HepG2 (cell line): Measurements from ENCODE around the gene CRLF1. TPM values are rescaled to one million over a fixed set of nuclear protein-coding genes. Genes with fewer than 3 reads are reported as not detected.

Experiments used
- CC2D1A ChIP-seq: sonication (generic); formaldehyde crosslinking; IDR thresholded peaks from 2 replicates; pipeline ENCODE4 v1.8.1; 2023; ENCODE audit warnings: mild to moderate bottlenecking, missing genetic modification reagents
- NFIC ChIP-seq: IDR thresholded peaks from 2 replicates; pipeline ENCODE4 v1.6.1; 2012; ENCODE audit warnings: mild to moderate bottlenecking, low read length, inconsistent platforms
- NKX3-1 ChIP-seq: sonication (generic); formaldehyde crosslinking; IDR thresholded peaks from 2 replicates; pipeline ENCODE4 v1.5.0; 2020; ENCODE audit warnings: missing genetic modification reagents
- PATZ1 ChIP-seq: sonication (generic); formaldehyde crosslinking; IDR thresholded peaks from 2 replicates; pipeline ENCODE4 v1.4.0; 2020; ENCODE audit warnings: missing genetic modification reagents
- POLR2A ChIP-seq, 2 experiments: IDR thresholded peaks; 2 replicates each; pipeline ENCODE4 v1.6.1; 2011; ENCODE audit warnings: low read depth in 2 of 2, low read length in 2 of 2, mild to moderate bottlenecking in 1 of 2, moderate library complexity in 1 of 2; ENCODE audit not compliant: insufficient read depth in 1 of 2
- SIN3A ChIP-seq: IDR thresholded peaks from 2 replicates; pipeline ENCODE4 v1.6.1; 2011; ENCODE audit warnings: low read depth, mild to moderate bottlenecking, control low read depth, low read length, borderline replicate concordance
- SMAD3 ChIP-seq: sonication (generic); formaldehyde crosslinking; IDR thresholded peaks from 2 replicates; pipeline ENCODE4 v1.4.0; 2020; ENCODE audit warnings: missing genetic modification reagents
- SNRNP70 ChIP-seq: fragments of 200-400 bp; formaldehyde crosslinking; IDR thresholded peaks from 2 replicates; pipeline ENCODE4 v1.6.1; 2017; ENCODE audit warnings: mild to moderate bottlenecking, low read depth, low read length, moderate library complexity
- SPEN ChIP-seq: sonication (generic); formaldehyde crosslinking; IDR thresholded peaks from 2 replicates; pipeline ENCODE4 v1.5.1; 2020; ENCODE audit warnings: low read depth, mild to moderate bottlenecking, missing genetic modification reagents
- TFDP2 ChIP-seq: sonication (generic); formaldehyde crosslinking; IDR thresholded peaks from 2 replicates; pipeline ENCODE4 v1.4.0; 2020; ENCODE audit warnings: missing genetic modification reagents
- TMF1 ChIP-seq: sonication (generic); formaldehyde crosslinking; IDR thresholded peaks from 2 replicates; pipeline ENCODE4 v1.8.1; 2022; ENCODE audit warnings: low read depth, missing genetic modification reagents
- ZNF101 ChIP-seq: sonication (generic); formaldehyde crosslinking; IDR thresholded peaks from 2 replicates; pipeline ENCODE4 v1.4.0; 2020; ENCODE audit warnings: mild to moderate bottlenecking, low read depth, missing genetic modification reagents, borderline replicate concordance
- ZNF33B ChIP-seq: sonication (generic); formaldehyde crosslinking; IDR thresholded peaks from 2 replicates; pipeline ENCODE4 v1.5.1; 2020; ENCODE audit warnings: mild to moderate bottlenecking, missing genetic modification reagents
- ZNF547 ChIP-seq: sonication (generic); formaldehyde crosslinking; IDR thresholded peaks from 2 replicates; pipeline ENCODE4 v1.5.1; 2020; ENCODE audit warnings: mild to moderate bottlenecking, missing genetic modification reagents
- polyA plus RNA-seq, 8 experiments: library from polyadenylated mRNA; depleted of rRNA in 3 of 8; stranded (reverse) in 7 of 8; unstranded in 1 of 8; fragments of >200 nt; fragmentation: Illumina TruSeq in 4 of 8; extraction: Trizol in 4 of 8; gene quantifications; 2 replicates each; pipeline versions ENCODE4 v1.2.1 to v1.2.3, GENCODE V29; 2011 to 2016; ENCODE audit warnings: low read depth in 4 of 8, missing spikeins in 1 of 8, mixed read lengths in 1 of 8; ENCODE audit not compliant: insufficient read depth in 1 of 8
- total RNA-seq, 5 experiments: library from RNA; depleted of rRNA; stranded (reverse); fragments of >200 nt; fragmentation: Illumina TruSeq; extraction: Trizol; gene quantifications; 2 replicates each; pipeline ENCODE4 v1.2.3, GENCODE V29; 2016; ENCODE audit warnings: low read depth in 1 of 5
- TF ChIP-seq, protein P1 (sequence below): sonication (generic); formaldehyde crosslinking; IDR thresholded peaks from 2 replicates; pipeline ENCODE4 v1.5.0; 2020; ENCODE audit warnings: missing genetic modification reagents
- TF ChIP-seq, protein P2 (sequence below): sonication (generic); formaldehyde crosslinking; IDR thresholded peaks from 2 replicates; pipeline ENCODE4 v1.4.0; 2020; ENCODE audit warnings: missing genetic modification reagents
- TF ChIP-seq, protein P3 (sequence below): sonication (generic); formaldehyde crosslinking; IDR thresholded peaks from 2 replicates; pipeline ENCODE4 v1.4.0; 2020; ENCODE audit warnings: missing genetic modification reagents, mild to moderate bottlenecking, borderline replicate concordance

Gene CRLF1
- total and polyA plus RNA-seq, 2 of the 13 experiments (the other 11 are each of a cell fraction or from before 2014, with no cell fraction given): 217 to 296 TPM

DNA sequence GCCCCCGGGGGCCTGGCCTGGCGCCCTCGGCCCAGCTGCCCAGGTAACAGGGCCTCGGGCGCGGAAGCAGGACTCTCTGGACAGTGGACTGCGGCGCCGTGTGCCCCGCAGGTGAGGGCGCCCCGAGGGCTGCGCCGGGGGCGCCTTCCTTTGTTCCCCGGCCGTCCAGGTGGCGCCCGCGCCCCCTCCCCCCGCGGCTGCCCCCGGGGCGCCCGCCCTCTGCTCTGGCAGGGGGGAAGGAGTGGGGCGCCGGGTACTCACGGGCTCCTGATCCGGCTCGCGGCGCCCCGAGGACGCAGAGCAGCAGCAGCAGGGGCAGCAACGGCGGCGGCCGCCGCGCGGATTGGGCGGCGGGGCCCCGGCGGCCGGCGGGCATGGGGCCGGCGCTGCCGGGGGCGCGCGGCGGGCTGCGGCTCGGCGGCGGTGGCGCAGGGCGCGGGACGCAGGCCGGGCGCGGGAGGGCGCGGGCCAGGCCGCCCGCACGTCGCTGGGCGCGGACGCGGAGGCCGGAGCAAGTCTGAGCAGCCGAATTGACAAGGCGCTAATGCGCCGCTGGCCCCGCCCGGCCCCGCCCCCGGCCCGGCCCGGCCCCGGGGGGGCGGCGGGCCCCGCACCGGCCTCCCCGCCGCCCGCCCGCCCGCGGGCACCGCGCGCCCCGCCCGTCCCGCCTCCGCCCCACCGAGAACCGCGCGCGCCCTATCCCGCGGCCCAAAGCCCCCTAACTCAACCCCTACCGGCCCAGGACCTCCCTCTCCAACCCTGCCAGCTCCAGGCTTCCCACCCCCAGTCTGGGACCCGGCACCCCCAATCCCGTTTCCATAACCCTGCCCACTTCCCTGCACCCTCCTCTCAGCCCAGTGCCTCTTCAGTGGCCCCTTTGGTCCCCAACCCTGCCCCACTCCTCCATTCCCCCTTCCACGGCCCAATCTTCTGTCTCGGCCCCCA, at the start of gene CRLF1 (continued):
- TF ChIP-seq, protein P1, sequence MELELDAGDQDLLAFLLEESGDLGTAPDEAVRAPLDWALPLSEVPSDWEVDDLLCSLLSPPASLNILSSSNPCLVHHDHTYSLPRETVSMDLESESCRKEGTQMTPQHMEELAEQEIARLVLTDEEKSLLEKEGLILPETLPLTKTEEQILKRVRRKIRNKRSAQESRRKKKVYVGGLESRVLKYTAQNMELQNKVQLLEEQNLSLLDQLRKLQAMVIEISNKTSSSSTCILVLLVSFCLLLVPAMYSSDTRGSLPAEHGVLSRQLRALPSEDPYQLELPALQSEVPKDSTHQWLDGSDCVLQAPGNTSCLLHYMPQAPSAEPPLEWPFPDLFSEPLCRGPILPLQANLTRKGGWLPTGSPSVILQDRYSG (CRISPR knock-in tag): no peak
- TF ChIP-seq NFIC (no peak), SIN3A (peak; percentile 30; the same call in 1 of the 2 replicates), TMF1 (CRISPR knock-in tag) (0 out of 2 replicates have a peak, but pooled peaks have one; percentile 37), TFDP2 (CRISPR knock-in tag) (0 out of 2 replicates have a peak, but pooled peaks have one; percentile 1), SPEN (CRISPR knock-in tag) (no peak; the same call in 1 of the 2 replicates), POLR2A (IDR thresholded peaks at IDR 0.05; ENCODE audit: insufficient read depth in 1 of 2, low read depth in 2 of 2, low read length in 2 of 2) (peak in 1 of 2 experiments; percentile 71; a peak in 2 of 4 replicates), ZNF101 (no peak), SNRNP70 (no peak), ZNF33B (CRISPR knock-in tag) (no peak), ZNF547 (CRISPR knock-in tag) (0 out of 2 replicates have a peak, but pooled peaks have one; percentile 2), SMAD3 (no peak), PATZ1 (CRISPR knock-in tag) (peak; percentile 19; the same call in 1 of the 2 replicates), CC2D1A (no peak), NKX3-1 (CRISPR knock-in tag) (0 out of 2 replicates have a peak, but pooled peaks have one; percentile 35)
- TF ChIP-seq, protein P2, sequence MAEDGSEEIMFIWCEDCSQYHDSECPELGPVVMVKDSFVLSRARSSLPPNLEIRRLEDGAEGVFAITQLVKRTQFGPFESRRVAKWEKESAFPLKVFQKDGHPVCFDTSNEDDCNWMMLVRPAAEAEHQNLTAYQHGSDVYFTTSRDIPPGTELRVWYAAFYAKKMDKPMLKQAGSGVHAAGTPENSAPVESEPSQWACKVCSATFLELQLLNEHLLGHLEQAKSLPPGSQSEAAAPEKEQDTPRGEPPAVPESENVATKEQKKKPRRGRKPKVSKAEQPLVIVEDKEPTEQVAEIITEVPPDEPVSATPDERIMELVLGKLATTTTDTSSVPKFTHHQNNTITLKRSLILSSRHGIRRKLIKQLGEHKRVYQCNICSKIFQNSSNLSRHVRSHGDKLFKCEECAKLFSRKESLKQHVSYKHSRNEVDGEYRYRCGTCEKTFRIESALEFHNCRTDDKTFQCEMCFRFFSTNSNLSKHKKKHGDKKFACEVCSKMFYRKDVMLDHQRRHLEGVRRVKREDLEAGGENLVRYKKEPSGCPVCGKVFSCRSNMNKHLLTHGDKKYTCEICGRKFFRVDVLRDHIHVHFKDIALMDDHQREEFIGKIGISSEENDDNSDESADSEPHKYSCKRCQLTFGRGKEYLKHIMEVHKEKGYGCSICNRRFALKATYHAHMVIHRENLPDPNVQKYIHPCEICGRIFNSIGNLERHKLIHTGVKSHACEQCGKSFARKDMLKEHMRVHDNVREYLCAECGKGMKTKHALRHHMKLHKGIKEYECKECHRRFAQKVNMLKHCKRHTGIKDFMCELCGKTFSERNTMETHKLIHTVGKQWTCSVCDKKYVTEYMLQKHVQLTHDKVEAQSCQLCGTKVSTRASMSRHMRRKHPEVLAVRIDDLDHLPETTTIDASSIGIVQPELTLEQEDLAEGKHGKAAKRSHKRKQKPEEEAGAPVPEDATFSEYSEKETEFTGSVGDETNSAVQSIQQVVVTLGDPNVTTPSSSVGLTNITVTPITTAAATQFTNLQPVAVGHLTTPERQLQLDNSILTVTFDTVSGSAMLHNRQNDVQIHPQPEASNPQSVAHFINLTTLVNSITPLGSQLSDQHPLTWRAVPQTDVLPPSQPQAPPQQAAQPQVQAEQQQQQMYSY (CRISPR knock-in tag): 0 out of 2 replicates have a peak, but pooled peaks have one; percentile 33
- TF ChIP-seq, protein P3, sequence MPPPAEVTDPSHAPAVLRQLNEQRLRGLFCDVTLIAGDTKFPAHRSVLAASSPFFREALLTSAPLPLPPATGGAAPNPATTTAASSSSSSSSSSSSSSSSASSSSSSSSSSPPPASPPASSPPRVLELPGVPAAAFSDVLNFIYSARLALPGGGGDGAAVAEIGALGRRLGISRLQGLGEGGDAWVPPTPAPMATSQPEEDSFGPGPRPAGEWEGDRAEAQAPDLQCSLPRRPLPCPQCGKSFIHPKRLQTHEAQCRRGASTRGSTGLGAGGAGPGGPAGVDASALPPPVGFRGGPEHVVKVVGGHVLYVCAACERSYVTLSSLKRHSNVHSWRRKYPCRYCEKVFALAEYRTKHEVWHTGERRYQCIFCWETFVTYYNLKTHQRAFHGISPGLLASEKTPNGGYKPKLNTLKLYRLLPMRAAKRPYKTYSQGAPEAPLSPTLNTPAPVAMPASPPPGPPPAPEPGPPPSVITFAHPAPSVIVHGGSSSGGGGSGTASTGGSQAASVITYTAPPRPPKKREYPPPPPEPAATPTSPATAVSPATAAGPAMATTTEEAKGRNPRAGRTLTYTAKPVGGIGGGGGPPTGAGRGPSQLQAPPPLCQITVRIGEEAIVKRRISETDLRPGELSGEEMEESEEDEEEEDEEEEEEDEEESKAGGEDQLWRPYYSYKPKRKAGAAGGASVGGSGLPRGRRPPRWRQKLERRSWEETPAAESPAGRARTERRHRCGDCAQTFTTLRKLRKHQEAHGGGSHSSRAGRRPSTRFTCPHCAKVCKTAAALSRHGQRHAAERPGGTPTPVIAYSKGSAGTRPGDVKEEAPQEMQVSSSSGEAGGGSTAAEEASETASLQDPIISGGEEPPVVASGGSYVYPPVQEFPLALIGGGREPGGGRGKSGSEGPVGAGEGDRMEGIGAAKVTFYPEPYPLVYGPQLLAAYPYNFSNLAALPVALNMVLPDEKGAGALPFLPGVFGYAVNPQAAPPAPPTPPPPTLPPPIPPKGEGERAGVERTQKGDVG (CRISPR knock-in tag): no peak
